CD4-positive, alpha-beta T cell (primary cell): ENCODE measurements around the gene TMEM258. TPM values are rescaled to one million over a fixed set of nuclear protein-coding genes. Genes with fewer than 3 reads are reported as not detected.

Source experiments
- ATAC-seq: fragments of 200-7000 bp; cut with Tn5 transposase; one replicate; pipeline ENCODE4 v1.10.0; 2022; ENCODE audit warnings: mild to moderate bottlenecking; ENCODE audit not compliant: poor library complexity
- CTCF ChIA-PET: fragments of 350-600 bp; sonication (Branson Sonifier 250); formaldehyde crosslinking; loops from one replicate; lab custom pipeline; 2021; ENCODE audit warnings: antibody characterized with exemption, inconsistent platforms; lab: Charles Lee
- POLR2A ChIA-PET: fragments of 350-600 bp; sonication (Branson Sonifier 250); formaldehyde crosslinking; loops from one replicate; lab custom pipeline; 2021; ENCODE audit warnings: antibody characterized with exemption, inconsistent platforms; lab: Charles Lee
- DNase-seq, 14 experiments: peaks; one replicate each; pipeline ENCODE4 v3.0.0-alpha.2; 2013 to 2020; ENCODE audit warnings: mixed read lengths in 2 of 14
- H3K27ac ChIP-seq, 2 donors: one replicate each; pipeline versions ENCODE4 v1.5.1 to v1.7.0; 2013; ENCODE audit warnings: low read length in 2 of 2, low read depth in 1 of 2, mild to moderate bottlenecking in 1 of 2
- H3K27me3 ChIP-seq, 2 experiments: 1 replicate in 1 of 2; 2 replicates in 1 of 2; pipeline versions ENCODE4 v1.6.1 to v1.7.0; 2013; ENCODE audit warnings: low read length in 2 of 2, control low read depth in 1 of 2, mild to moderate bottlenecking in 1 of 2, moderate library complexity in 1 of 2; ENCODE audit not compliant: insufficient read depth in 2 of 2, control insufficient read depth in 1 of 2
- H3K36me3 ChIP-seq: one replicate; pipeline ENCODE4 v1.6.1; 2013; ENCODE audit warnings: low read length, control low read depth; ENCODE audit not compliant: insufficient read depth
- H3K4me1 ChIP-seq: one replicate; pipeline ENCODE4 v1.6.1; 2013; ENCODE audit warnings: low read length, control low read depth; ENCODE audit not compliant: insufficient read depth
- H3K4me3 ChIP-seq: one replicate; pipeline ENCODE4 v1.5.1; 2013; ENCODE audit warnings: mild to moderate bottlenecking, low read length, moderate library complexity
- H3K9me3 ChIP-seq, 2 experiments: 1 replicate in 1 of 2; 2 replicates in 1 of 2; pipeline versions ENCODE4 v1.6.1 to v1.7.0; 2013; ENCODE audit warnings: low read length in 2 of 2, mild to moderate bottlenecking in 2 of 2, control low read depth in 1 of 2, moderate library complexity in 1 of 2; ENCODE audit not compliant: control insufficient read depth in 1 of 2, insufficient read depth in 1 of 2
- H3K27ac Mint-ChIP-seq: one replicate; pipeline ENCODE4 v1.8.0; 2020; ENCODE audit warnings: mixed read lengths
- H3K27me3 Mint-ChIP-seq: one replicate; pipeline ENCODE4 v1.8.0; 2021; ENCODE audit warnings: mixed read lengths
- H3K36me3 Mint-ChIP-seq: one replicate; pipeline ENCODE4 v1.8.0; 2021; ENCODE audit warnings: low read depth, mixed read lengths
- H3K4me1 Mint-ChIP-seq: one replicate; pipeline ENCODE4 v1.8.0; 2021; ENCODE audit warnings: low read depth, mixed read lengths
- H3K4me3 Mint-ChIP-seq: one replicate; pipeline ENCODE4 v1.8.0; 2020; ENCODE audit warnings: mild to moderate bottlenecking, mixed read lengths
- H3K9me3 Mint-ChIP-seq: one replicate; pipeline ENCODE4 v1.8.0; 2020; ENCODE audit warnings: mixed read lengths
- CTCF ChIP-seq: fragments of 200-600 bp; IDR thresholded peaks from one replicate; pipeline ENCODE4 v1.8.0; 2022; ENCODE audit warnings: antibody characterized with exemption, mild to moderate bottlenecking
- intact Hi-C, 2 experiments: fragments of 100-400 bp; cut with DNase I in 1 of 2; cut with micrococcal nuclease in 1 of 2; formaldehyde crosslinking; loops; one replicate each; pipeline versions ENCODE4 v1.15.1 to v1.9.0; 2023 to 2025; cut with DNase I, micrococcal nuclease
- total RNA-seq, 174 experiments: library from RNA in 2 of 174; stranded (reverse) in 2 of 174; gene quantifications; one replicate each; pipeline ENCODE4 v1.2.3 and lab custom pipeline; 2021 to 2026

The TMEM258 gene
- total RNA-seq, 2 experiments from 2014 or later: 55.2 to 56.0 TPM

GRCh38 chr11:61837411-61838005, 45.1 kb upstream of the TMEM258 start:
- intact Hi-C loops: no loop called here
- no peaks in the 10 kb centered on the region for H3K27me3 ChIP-seq
- no peak overlapping the region for H3K4me3 Mint-ChIP-seq
- no peak for ATAC-seq
- no peaks in the 10 kb centered on the region for H3K36me3 Mint-ChIP-seq
- H3K4me1 ChIP-seq: peaks cover 17% of the 10 kb centered on the region
- H3K9me3 Mint-ChIP-seq: no peaks in the 10 kb centered on the region
- ChIA-PET CTCF (no interaction called here), POLR2A (interaction anchor here (0.8 kb wide), 1 partner anchor 720 kb away, joined by 4 read pairs; no protein-coding TSS in a partner anchor)
- TF ChIP-seq CTCF: no peak
- H3K4me1 Mint-ChIP-seq: peaks cover 22% of the 10 kb centered on the region
- H3K27ac ChIP-seq: no peak overlapping the region
- H3K4me3 ChIP-seq: no peak overlapping the region
- peaks cover 0 to 4% of the 10 kb centered on the region in 2 experiments for H3K9me3 ChIP-seq
- no peaks in the 10 kb centered on the region for H3K36me3 ChIP-seq
- H3K27me3 Mint-ChIP-seq: peaks cover 14% of the 10 kb centered on the region
- no peak overlapping the region for H3K27ac Mint-ChIP-seq
- peak in 1 of 14 experiments; percentile 5 for DNase-seq

- Histone ChIP-seq H3K4me1 (peaks cover 24% of the 10 kb centered on the region), H3K4me3 (no peak overlapping the region), H3K36me3 (no peaks in the 10 kb centered on the region), H3K9me3 (peaks cover 0 to 4% of the 10 kb centered on the region in 2 experiments), H3K27ac (no peak overlapping the region), H3K27me3 (peaks cover under 1 to 2% of the 10 kb centered on the region in 2 experiments)
- intact Hi-C loops: no loop called here
- H3K27ac Mint-ChIP-seq: no peak overlapping the region
- no peak for ATAC-seq
- no peak for TF ChIP-seq CTCF
- H3K9me3 Mint-ChIP-seq: no peaks in the 10 kb centered on the region
- POLR2A ChIA-PET: no interaction called here
- DNase-seq: no peak
- H3K27me3 Mint-ChIP-seq: peaks cover 24% of the 10 kb centered on the region
- CTCF ChIA-PET: no interaction called here
- no peaks in the 10 kb centered on the region for H3K36me3 Mint-ChIP-seq
- H3K4me3 Mint-ChIP-seq: no peak overlapping the region
- H3K4me1 Mint-ChIP-seq: peaks cover 22% of the 10 kb centered on the region
These were observed 43.8 kb upstream of the TMEM258 start for GRCh38 chr11:61836193-61836592.

GRCh38 chr11:61834278-61835048, 42.1 kb upstream of the TMEM258 start:
- ChIA-PET POLR2A (interaction anchor here (0.5 to 0.7 kb wide), 2 partner anchors 43 to 237 kb away, joined by 3 read pairs; partner anchors contain the start of gene TMEM258), CTCF (no interaction called here)
- ATAC-seq (peak; percentile 76), DNase-seq (peak in 8 of 14 experiments; percentile 13 to 68 (median 52))
- H3K9me3 ChIP-seq: peaks cover 0 to 5% of the 10 kb centered on the region in 2 experiments
- H3K27me3 ChIP-seq: peaks cover 8% of the 10 kb centered on the region in 2 experiments
- no peaks in the 10 kb centered on the region for H3K9me3 Mint-ChIP-seq
- H3K4me1 ChIP-seq: peaks cover 25% of the 10 kb centered on the region
- no peaks in the 10 kb centered on the region for H3K36me3 ChIP-seq
- H3K36me3 Mint-ChIP-seq: no peaks in the 10 kb centered on the region
- no peak overlapping the region for H3K27ac ChIP-seq
- intact Hi-C loops: no loop called here
- peaks cover 41% of the 10 kb centered on the region for H3K27me3 Mint-ChIP-seq
- H3K4me3 ChIP-seq: no peak overlapping the region
- H3K4me3 Mint-ChIP-seq: no peak overlapping the region
- TF ChIP-seq CTCF: no peak
- H3K4me1 Mint-ChIP-seq: peaks cover 22% of the 10 kb centered on the region
- peak overlapping the region; percentile 22 for H3K27ac Mint-ChIP-seq
